K562 (cell line): ENCODE results near the gene CTIF. TPM values are rescaled to one million over a fixed set of nuclear protein-coding genes. Genes with fewer than 3 reads are reported as not detected.

Experiments used
- ATAC-seq: fragments of 200-7000 bp; cut with Tn5 transposase; 3 replicates; pipeline ENCODE4 v1.9.1; 2020; ENCODE audit warnings: moderate library complexity
- BruUV-seq: library from RNA; stranded (reverse); fragments of 400-500 nt; replicated peaks from 2 replicates; lab custom pipeline; 2021; lab: Mats Ljungman, UMichigan
- CTCF ChIA-PET: fragments of 300-600 bp; formaldehyde crosslinking; extraction: SDS; loops from one replicate; lab custom pipeline; 2021; ENCODE audit warnings: low intra/inter-chr PET ratio; lab: Yijun Ruan, JAX
- POLR2A ChIA-PET: fragments of 300-600, 350-650 bp; sonication (Branson Sonifier 250); formaldehyde crosslinking; extraction: SDS; loops from one replicate; lab custom pipeline; 2021; ENCODE audit warnings: antibody characterized with exemption, inconsistent platforms; lab: Yijun Ruan, JAX
- DNase-seq, 4 experiments: peaks; one replicate each; pipeline versions ENCODE4 v3.0.0 to v3.0.0-alpha.2; 2011 to 2018; ENCODE audit warnings: low spot score in 3 of 4, mixed read lengths in 3 of 4; ENCODE audit errors: extremely low read depth in 1 of 4
- FAIRE-seq: peaks from 2 replicates; lab custom pipeline; 2011; peaks lifted over from hg19 to GRCh38; lab: Jason Lieb, UNC
- H2AFZ ChIP-seq: 2 replicates; pipeline ENCODE4 v1.6.0; 2011; ENCODE audit warnings: low read depth, low read length, control low read depth, inconsistent platforms
- H3K27ac ChIP-seq: fragments of 200-600 bp; 3 replicates; pipeline ENCODE4 v1.8.0; 2011; ENCODE audit warnings: low read depth, mild to moderate bottlenecking, control low read depth, inconsistent platforms, low read length, moderate library complexity, mixed read lengths; ENCODE audit errors: extremely low read depth
- H3K27me3 ChIP-seq, 2 experiments: fragments of 300-600 bp in 1 of 2; 2 replicates in 1 of 2; 3 replicates in 1 of 2; pipeline versions ENCODE4 v1.6.0 to v1.8.0; 2011; ENCODE audit warnings: inconsistent platforms in 2 of 2, low read length in 2 of 2, mild to moderate bottlenecking in 1 of 2, mixed read lengths in 1 of 2, moderate library complexity in 1 of 2; ENCODE audit not compliant: control insufficient read depth in 2 of 2, insufficient read depth in 2 of 2
- H3K36me3 ChIP-seq: fragments of 300-600 bp; 3 replicates; pipeline ENCODE4 v1.8.0; 2011; ENCODE audit warnings: mild to moderate bottlenecking, low read length, inconsistent platforms; ENCODE audit not compliant: control insufficient read depth, insufficient read depth
- H3K4me1 ChIP-seq, 2 experiments: fragments of 200-600 bp in 1 of 2; replicated peaks in 1 of 2; 2 replicates in 1 of 2; 3 replicates in 1 of 2; pipeline versions ENCODE4 v1.5.1 to v1.8.0; 2011; ENCODE audit warnings: inconsistent platforms in 2 of 2, low read length in 2 of 2, mild to moderate bottlenecking in 1 of 2, mixed read lengths in 1 of 2, moderate library complexity in 1 of 2; ENCODE audit not compliant: control insufficient read depth in 2 of 2, insufficient read depth in 2 of 2
- H3K4me2 ChIP-seq: 2 replicates; pipeline ENCODE4 v1.6.1; 2011; ENCODE audit warnings: low read length, control low read depth, inconsistent platforms, mixed read lengths; ENCODE audit not compliant: insufficient read depth
- H3K4me3 ChIP-seq: fragments of 200-600 bp; sonication (generic), shearing (Covaris generic); 2 replicates; pipeline ENCODE4 v1.5.1; 2016; ENCODE audit warnings: control low read depth, inconsistent platforms
- H3K79me2 ChIP-seq: fragments of 200-600 bp; 3 replicates; pipeline ENCODE4 v1.8.0; 2011; ENCODE audit warnings: low read length, inconsistent platforms; ENCODE audit not compliant: control insufficient read depth, insufficient read depth
- H3K9ac ChIP-seq, 2 experiments: 2 replicates each; pipeline versions ENCODE4 v1.6.0 to v1.6.1; 2011; ENCODE audit warnings: low read depth in 2 of 2, low read length in 2 of 2, control low read depth in 1 of 2, inconsistent platforms in 1 of 2, mild to moderate bottlenecking in 1 of 2, mixed read lengths in 1 of 2; ENCODE audit not compliant: insufficient read depth in 1 of 2
- H3K9me1 ChIP-seq: one replicate; pipeline ENCODE4 v1.6.0; 2011; ENCODE audit warnings: inconsistent platforms, mild to moderate bottlenecking, low read length, moderate library complexity; ENCODE audit not compliant: control insufficient read depth, insufficient read depth
- H3K9me3 ChIP-seq: replicated peaks from 2 replicates; pipeline ENCODE4 v1.5.1; 2011; ENCODE audit warnings: low read depth, low read length, inconsistent platforms; ENCODE audit not compliant: control insufficient read depth, insufficient read depth
- H4K20me1 ChIP-seq: replicated peaks from 2 replicates; pipeline ENCODE4 v1.6.1; 2011; ENCODE audit warnings: low read length, inconsistent platforms, mixed read lengths; ENCODE audit not compliant: control insufficient read depth, insufficient read depth
- CBFB ChIP-seq: sonication (generic); formaldehyde crosslinking; IDR thresholded peaks from 2 replicates; pipeline ENCODE4 v1.4.0; 2020; ENCODE audit warnings: mild to moderate bottlenecking, missing genetic modification reagents
- CCNT2 ChIP-seq: IDR thresholded peaks from 2 replicates; pipeline ENCODE4 v1.6.1; 2011; ENCODE audit warnings: borderline replicate concordance, low read depth, mild to moderate bottlenecking, moderate library complexity, mixed read lengths, low read length; ENCODE audit not compliant: insufficient read length; ENCODE audit errors: extremely low read depth
- EWSR1 ChIP-seq: fragments of 450-650 bp; IDR thresholded peaks from 2 replicates; pipeline ENCODE4 v1.6.1; 2018; ENCODE audit warnings: borderline replicate concordance, mild to moderate bottlenecking, low read depth, moderate library complexity; ENCODE audit not compliant: partially characterized antibody
- IRF2 ChIP-seq: sonication (generic); formaldehyde crosslinking; IDR thresholded peaks from 2 replicates; pipeline ENCODE4 v1.8.1; 2022; ENCODE audit warnings: mild to moderate bottlenecking, missing genetic modification reagents
- ZNF354B ChIP-seq: fragments of 250-450 bp; sonication (Bioruptor Pico); IDR thresholded peaks from 2 replicates; pipeline ENCODE4 v1.4.0; 2020
- WGBS: fragments of 100-300 bp; shearing (Covaris generic); methylation state at CpG from one replicate; pipeline ENCODE4 v1.1.6; 2016; ENCODE audit warnings: low coverage, mixed read lengths; ENCODE audit not compliant: insufficient coverage; ENCODE audit errors: missing lambda C conversion rate; 5-methylcytosine and 5-hydroxymethylcytosine counted together
- in situ Hi-C: fragments of 300-500 bp; cut with MboI; formaldehyde crosslinking; loops from 4 replicates; pipeline ENCODE4 v1.15.0; 2018; ENCODE audit warnings: inconsistent platforms, mixed read lengths
- intact Hi-C: fragments of 100-400 bp; cut with micrococcal nuclease; formaldehyde crosslinking; loops from 2 replicates; pipeline ENCODE4 v1.14.2; 2022
- polyA plus RNA-seq, 8 experiments: library from polyadenylated mRNA; depleted of rRNA in 4 of 8; stranded (reverse) in 5 of 8; unstranded in 3 of 8; fragments of >200 nt; fragmentation: Nextera tagmentation in 2 of 8; fragmentation: Illumina TruSeq in 1 of 8; extraction: Ambion mirVana in 2 of 8; extraction: Trizol in 1 of 8; gene quantifications; 2 replicates each; pipeline versions ENCODE4 v1.2.1 to v1.2.3, GENCODE V29; 2011 to 2014; ENCODE audit warnings: inconsistent platforms in 1 of 8, missing spikeins in 1 of 8
- total RNA-seq, 7 experiments: library from RNA; depleted of rRNA in 6 of 7; stranded (reverse); fragments of >200 nt in 6 of 7; fragmentation: Illumina TruSeq in 2 of 7; extraction: Trizol in 2 of 7; gene quantifications; 2 replicates each; pipeline versions ENCODE4 v1.2.1 to v1.2.3, GENCODE V29; 2011 to 2021; ENCODE audit warnings: low replicate concordance in 1 of 7
- TF ChIP-seq, protein P1 (sequence below): sonication (generic); formaldehyde crosslinking; IDR thresholded peaks from 2 replicates; pipeline ENCODE4 v1.8.0; 2023; ENCODE audit warnings: mild to moderate bottlenecking, missing genetic modification reagents
- TF ChIP-seq, protein P2 (sequence below): sonication (generic); formaldehyde crosslinking; IDR thresholded peaks from 2 replicates; pipeline ENCODE4 v1.8.0; 2022; ENCODE audit warnings: missing genetic modification reagents, mild to moderate bottlenecking, borderline replicate concordance

The CTIF gene
- total and polyA plus RNA-seq, 9 of the 15 experiments (the other 6 are each of a cell fraction or from before 2014, with no cell fraction given): 0.17 to 11.5 (median 2.2) TPM

DNA sequence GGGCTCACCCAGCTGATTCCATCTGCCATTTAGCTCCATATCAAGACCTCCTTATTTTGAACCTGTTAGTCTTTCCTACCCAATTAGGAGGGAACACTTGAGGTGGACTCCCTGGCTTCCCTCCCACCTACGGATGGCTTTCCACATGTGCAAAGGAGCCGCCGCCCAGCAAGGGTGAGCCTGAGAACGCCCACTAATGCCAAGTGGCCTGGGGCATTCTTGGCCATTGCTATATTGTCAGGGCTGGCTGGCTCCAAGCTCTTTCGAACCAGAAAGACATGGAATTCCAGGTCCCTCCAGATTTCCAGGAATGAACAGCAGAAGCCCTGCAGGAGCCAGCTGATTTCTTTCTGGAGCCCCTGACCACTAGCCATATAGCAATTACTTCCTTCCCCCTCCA, 215.7 kb downstream of the CTIF start:
- POLR2A ChIA-PET: interaction anchor here (0.5 kb wide), 1 partner anchor 63 kb away, joined by 3 read pairs; no protein-coding TSS in a partner anchor
- Histone ChIP-seq H4K20me1 (no peaks in the 10 kb centered on the region), H3K27me3 (no peaks in the 10 kb centered on the region), H3K79me2 (no peaks in the 10 kb centered on the region), H3K27ac (no peak overlapping the region), H3K9me3 (no peaks in the 10 kb centered on the region), H3K9ac (no peak overlapping the region), H3K9me1 (no peaks in the 10 kb centered on the region), H2AFZ (no peak overlapping the region), H3K4me3 (no peak overlapping the region), H3K4me2 (no peak overlapping the region), H3K4me1 (peaks cover 0 to 6% of the 10 kb centered on the region in 2 experiments; a peak in 2 of 5 replicates), H3K36me3 (no peaks in the 10 kb centered on the region)
- in situ Hi-C loops: no loop called here
- BruUV-seq: no TSS peak
- intact Hi-C loops: no loop called here
- TF ChIP-seq EWSR1 (no peak), CBFB (CRISPR knock-in tag) (no peak), CCNT2 (no peak), IRF2 (CRISPR knock-in tag) (no peak), ZNF354B (no peak)
- TF ChIP-seq, protein P1, sequence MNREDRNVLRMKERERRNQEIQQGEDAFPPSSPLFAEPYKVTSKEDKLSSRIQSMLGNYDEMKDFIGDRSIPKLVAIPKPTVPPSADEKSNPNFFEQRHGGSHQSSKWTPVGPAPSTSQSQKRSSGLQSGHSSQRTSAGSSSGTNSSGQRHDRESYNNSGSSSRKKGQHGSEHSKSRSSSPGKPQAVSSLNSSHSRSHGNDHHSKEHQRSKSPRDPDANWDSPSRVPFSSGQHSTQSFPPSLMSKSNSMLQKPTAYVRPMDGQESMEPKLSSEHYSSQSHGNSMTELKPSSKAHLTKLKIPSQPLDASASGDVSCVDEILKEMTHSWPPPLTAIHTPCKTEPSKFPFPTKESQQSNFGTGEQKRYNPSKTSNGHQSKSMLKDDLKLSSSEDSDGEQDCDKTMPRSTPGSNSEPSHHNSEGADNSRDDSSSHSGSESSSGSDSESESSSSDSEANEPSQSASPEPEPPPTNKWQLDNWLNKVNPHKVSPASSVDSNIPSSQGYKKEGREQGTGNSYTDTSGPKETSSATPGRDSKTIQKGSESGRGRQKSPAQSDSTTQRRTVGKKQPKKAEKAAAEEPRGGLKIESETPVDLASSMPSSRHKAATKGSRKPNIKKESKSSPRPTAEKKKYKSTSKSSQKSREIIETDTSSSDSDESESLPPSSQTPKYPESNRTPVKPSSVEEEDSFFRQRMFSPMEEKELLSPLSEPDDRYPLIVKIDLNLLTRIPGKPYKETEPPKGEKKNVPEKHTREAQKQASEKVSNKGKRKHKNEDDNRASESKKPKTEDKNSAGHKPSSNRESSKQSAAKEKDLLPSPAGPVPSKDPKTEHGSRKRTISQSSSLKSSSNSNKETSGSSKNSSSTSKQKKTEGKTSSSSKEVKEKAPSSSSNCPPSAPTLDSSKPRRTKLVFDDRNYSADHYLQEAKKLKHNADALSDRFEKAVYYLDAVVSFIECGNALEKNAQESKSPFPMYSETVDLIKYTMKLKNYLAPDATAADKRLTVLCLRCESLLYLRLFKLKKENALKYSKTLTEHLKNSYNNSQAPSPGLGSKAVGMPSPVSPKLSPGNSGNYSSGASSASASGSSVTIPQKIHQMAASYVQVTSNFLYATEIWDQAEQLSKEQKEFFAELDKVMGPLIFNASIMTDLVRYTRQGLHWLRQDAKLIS (CRISPR knock-in tag): no peak
- TF ChIP-seq, protein P2, sequence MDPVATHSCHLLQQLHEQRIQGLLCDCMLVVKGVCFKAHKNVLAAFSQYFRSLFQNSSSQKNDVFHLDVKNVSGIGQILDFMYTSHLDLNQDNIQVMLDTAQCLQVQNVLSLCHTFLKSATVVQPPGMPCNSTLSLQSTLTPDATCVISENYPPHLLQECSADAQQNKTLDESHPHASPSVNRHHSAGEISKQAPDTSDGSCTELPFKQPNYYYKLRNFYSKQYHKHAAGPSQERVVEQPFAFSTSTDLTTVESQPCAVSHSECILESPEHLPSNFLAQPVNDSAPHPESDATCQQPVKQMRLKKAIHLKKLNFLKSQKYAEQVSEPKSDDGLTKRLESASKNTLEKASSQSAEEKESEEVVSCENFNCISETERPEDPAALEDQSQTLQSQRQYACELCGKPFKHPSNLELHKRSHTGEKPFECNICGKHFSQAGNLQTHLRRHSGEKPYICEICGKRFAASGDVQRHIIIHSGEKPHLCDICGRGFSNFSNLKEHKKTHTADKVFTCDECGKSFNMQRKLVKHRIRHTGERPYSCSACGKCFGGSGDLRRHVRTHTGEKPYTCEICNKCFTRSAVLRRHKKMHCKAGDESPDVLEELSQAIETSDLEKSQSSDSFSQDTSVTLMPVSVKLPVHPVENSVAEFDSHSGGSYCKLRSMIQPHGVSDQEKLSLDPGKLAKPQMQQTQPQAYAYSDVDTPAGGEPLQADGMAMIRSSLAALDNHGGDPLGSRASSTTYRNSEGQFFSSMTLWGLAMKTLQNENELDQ (CRISPR knock-in tag): no peak
- CTCF ChIA-PET: no interaction called here
- ATAC-seq (no peak), DNase-seq (no peak), FAIRE-seq (no peak)
- 83% methylated on average over 4 of the region's 5 CpGs for WGBS
